ENCODE data around the gene WNK4. TPM values are rescaled to one million over a fixed set of nuclear protein-coding genes. Genes with fewer than 3 reads are reported as not detected.

WNK4 gene
- total RNA-seq: 1.3 and 2.6 TPM in 2 replicates

GRCh38 chr17:42779936-42780850 is at the start of gene WNK4:
Gene WNK4 (plus strand): TSS chr17:42780610. CDS start chr17:42780699, 89 bp downstream.

GRCh38 chr17:42744806-42745617 is 35.4 kb upstream of the WNK4 start, which contains the start of gene EZH1:
Gene EZH1 (minus strand): TSS chr17:42745040. CDS start chr17:42728941, 16,099 bp downstream.

GRCh38 chr17:42760652-42761581 is 19.5 kb upstream of the WNK4 start, which contains the start of gene RAMP2:
Gene RAMP2 (plus strand): TSS chr17:42761227. CDS start chr17:42761262, 35 bp downstream.

GRCh38 chr17:42773290-42774035 is 6.9 kb upstream of the WNK4 start, which contains the start of gene VPS25:
Gene VPS25 (plus strand): TSS chr17:42773449. CDS start chr17:42773476, 27 bp downstream.

GRCh38 chr17:42798383-42799380 is 18.3 kb downstream of the WNK4 start, which contains the start of the genes CNTD1 and COA3:
Gene CNTD1 (plus strand): TSS chr17:42798861. CDS start chr17:42799068, 207 bp downstream.
Gene COA3 (minus strand): TSS chr17:42798704. CDS start chr17:42798681, 23 bp downstream.

GRCh38 chr17:42832934-42833766 is 52.7 kb downstream of the WNK4 start, which contains the start of gene PSME3:
Gene PSME3 (plus strand): TSS chr17:42833397. CDS start chr17:42833632, 235 bp downstream.

GRCh38 chr17:42844271-42844670 is 63.9 kb downstream of the WNK4 start, which contains the start of gene AOC2:
Gene AOC2 (plus strand): TSS chr17:42844580. CDS start chr17:42844627, 47 bp downstream.

Small RNA genes lying within 50 kb of the gene (small RNA-seq; reads per million reads assigned to genes)
- gene HMGN2P15: not detected
- 0.13 reads per million for gene MIR6781

Other genes starting within 250 kb of the WNK4 start
- 29.7 and 31.0 TPM in 2 replicates for gene NAGLU, start 244.4 kb upstream of the WNK4 start, total RNA-seq
- gene HSD17B1, start 227.7 kb upstream of the WNK4 start, total RNA-seq: 0.10 and 0.65 TPM in 2 replicates
- gene COASY, start 218.5 kb upstream of the WNK4 start, total RNA-seq: 19.6 and 23.8 TPM in 2 replicates
- 37.2 and 37.4 TPM in 2 replicates for gene MLX, start 213.5 kb upstream of the WNK4 start, total RNA-seq
- 4.6 and 7.1 TPM in 2 replicates for gene PSMC3IP, start 202.9 kb upstream of the WNK4 start, total RNA-seq
- gene RETREG3, start 171.2 kb upstream of the WNK4 start, total RNA-seq: 62.4 and 80.3 TPM in 2 replicates
- 57.5 and 64.1 TPM in 2 replicates for gene TUBG1, start 170.9 kb upstream of the WNK4 start, total RNA-seq
- 6.1 and 9.5 TPM in 2 replicates for gene TUBG2, start 121.3 kb upstream of the WNK4 start, total RNA-seq
- 9.6 and 18.0 TPM in 2 replicates for gene PLEKHH3, start 103.6 kb upstream of the WNK4 start, total RNA-seq
- gene CCR10, start 98.8 kb upstream of the WNK4 start, total RNA-seq: 2.1 and 2.6 TPM in 2 replicates
- gene CNTNAP1, start 98.1 kb upstream of the WNK4 start, total RNA-seq: 23.8 and 30.2 TPM in 2 replicates
- gene EZH1, start 35.6 kb upstream of the WNK4 start, total RNA-seq: 18.0 and 19.2 TPM in 2 replicates
- 7.6 and 19.6 TPM in 2 replicates for gene RAMP2, start 19.4 kb upstream of the WNK4 start, total RNA-seq
- 46.1 and 50.1 TPM in 2 replicates for gene VPS25, start 7.2 kb upstream of the WNK4 start, total RNA-seq
- gene COA3, start 18.1 kb downstream of the WNK4 start, total RNA-seq: 43.2 and 46.4 TPM in 2 replicates
- gene CNTD1, start 18.3 kb downstream of the WNK4 start, total RNA-seq: under 0.01 TPM in 1 of 2 replicates, not detected in the other
- gene BECN1, start 43.7 kb downstream of the WNK4 start, total RNA-seq: 81.2 and 86.2 TPM in 2 replicates
- gene PSME3, start 52.8 kb downstream of the WNK4 start, total RNA-seq: 109 and 148 TPM in 2 replicates
- 0.65 and 1.9 TPM in 2 replicates for gene AOC2, start 64.0 kb downstream of the WNK4 start, total RNA-seq
- under 0.01 TPM in 2 replicates for gene AOC3, start 70.6 kb downstream of the WNK4 start, total RNA-seq
- not detected in 2 replicates for gene G6PC1, start 120.2 kb downstream of the WNK4 start, total RNA-seq
- 12.9 and 17.6 TPM in 2 replicates for gene AARSD1, start 183.8 kb downstream of the WNK4 start, total RNA-seq
- gene PTGES3L, start 199.5 kb downstream of the WNK4 start, total RNA-seq: 0.33 and 0.38 TPM in 2 replicates
- 10.2 and 11.8 TPM in 2 replicates for gene RUNDC1, start 200.0 kb downstream of the WNK4 start, total RNA-seq
- gene RPL27, start 217.8 kb downstream of the WNK4 start, total RNA-seq: 1,055 and 1,604 TPM in 2 replicates
- 7.8 and 10.5 TPM in 2 replicates for gene IFI35, start 226.2 kb downstream of the WNK4 start, total RNA-seq
- gene VAT1, start 241.8 kb downstream of the WNK4 start, total RNA-seq: 345 and 356 TPM in 2 replicates
- gene RND2, start 244.6 kb downstream of the WNK4 start, total RNA-seq: under 0.01 and 0.10 TPM in 2 replicates